ENCODE results near the gene CREBL2.
"Not testable (repeated sequence)": the region's sequence is repeated elsewhere in the genome, so short reads cannot be mapped to it uniquely, and the experiment has no call there.

Gene CREBL2

GRCh38 chr12:12611512-12612306, at the start of gene CREBL2:
Gene CREBL2 (plus strand): TSS chr12:12611876. CDS start chr12:12612173, 297 bp downstream.
- peak; percentile 80 for DNase-seq

GRCh38 chr12:12562016-12562483, 49.6 kb upstream of the CREBL2 start:
- DNase-seq = no peak

GRCh38 chr12:12562585-12563261, 49.0 kb upstream of the CREBL2 start, which contains the start of gene DUSP16:
Gene DUSP16 (minus strand): TSS chr12:12562863. CDS start chr12:12521098, 41,765 bp downstream.
- DNase-seq = peak; percentile 86

- no peak for DNase-seq
Measured at GRCh38 chr12:12563290-12563928, 48.3 kb upstream of the CREBL2 start.

- no peak for DNase-seq
Measured at GRCh38 chr12:12564911-12565310, 46.8 kb upstream of the CREBL2 start.

GRCh38 chr12:12565971-12566370, 45.7 kb upstream of the CREBL2 start:
- DNase-seq = not testable (repeated sequence)

- DNase-seq = no peak
Measured at GRCh38 chr12:12572659-12573058, 39.0 kb upstream of the CREBL2 start.

- no peak for DNase-seq
Measured at GRCh38 chr12:12577786-12578185, 33.9 kb upstream of the CREBL2 start.

- DNase-seq = not testable (repeated sequence)
Measured at GRCh38 chr12:12580716-12581115, 31.0 kb upstream of the CREBL2 start.

GRCh38 chr12:12582193-12582881, 29.3 kb upstream of the CREBL2 start:
- no peak for DNase-seq

GRCh38 chr12:12582895-12583303, 28.8 kb upstream of the CREBL2 start:
- no peak for DNase-seq

- no peak for DNase-seq
Measured at GRCh38 chr12:12583510-12584178, 28.0 kb upstream of the CREBL2 start.

- DNase-seq = no peak
Measured at GRCh38 chr12:12585115-12585863, 26.4 kb upstream of the CREBL2 start.

- DNase-seq = no peak
Measured at GRCh38 chr12:12586879-12587675, 24.6 kb upstream of the CREBL2 start.

GRCh38 chr12:12587878-12588277, 23.8 kb upstream of the CREBL2 start:
- DNase-seq = no peak

- not testable (repeated sequence) for DNase-seq
Measured at GRCh38 chr12:12588436-12588835, 23.2 kb upstream of the CREBL2 start.

- DNase-seq = no peak
Measured at GRCh38 chr12:12590961-12591360, 20.7 kb upstream of the CREBL2 start.

GRCh38 chr12:12592930-12593329, 18.7 kb upstream of the CREBL2 start:
- no peak for DNase-seq

GRCh38 chr12:12595929-12596328, 15.7 kb upstream of the CREBL2 start:
- DNase-seq = not testable (repeated sequence)

- DNase-seq = not testable (repeated sequence)
Measured at GRCh38 chr12:12596598-12596997, 15.1 kb upstream of the CREBL2 start.

GRCh38 chr12:12598864-12599263, 12.8 kb upstream of the CREBL2 start:
- no peak for DNase-seq
